Measurements from ENCODE around the gene PGBD2. TPM values are rescaled to one million over a fixed set of nuclear protein-coding genes. Genes with fewer than 3 reads are reported as not detected.

PGBD2 gene
- total and polyA plus RNA-seq, 2 of the 8 experiments (the other 6 are each of a cell fraction or from before 2014, with no cell fraction given): 4.5 to 7.7 TPM

- no peak overlapping the region for H3K56ac ChIP-seq (replicated peaks; ENCODE audit: insufficient read length, low read depth, low read length)
- peak overlapping the region; percentile 62; the same call in 1 of the 2 replicates for H3K27ac ChIP-seq (ENCODE audit: low read depth, low read length)
- H2BK15ac ChIP-seq (ENCODE audit: low read length): no peak overlapping the region; the same call in 1 of the 2 replicates
- FAIRE-seq: peak; percentile 75
- H2BK120ac ChIP-seq (replicated peaks; ENCODE audit: low read depth, low read length): no peak overlapping the region
- peak overlapping the region; percentile 75; the same call in 1 of the 2 replicates for H4K8ac ChIP-seq (ENCODE audit: extremely low read depth, insufficient read depth, low read length)
- no peaks in the 10 kb centered on the region for H3K27me3 ChIP-seq (replicated peaks in 1 of 4; ENCODE audit: control insufficient read depth in 3 of 4, extremely low read depth in 1 of 4, insufficient read depth in 3 of 4, low read length in 3 of 4)
- peak overlapping the region; percentile 44 for H4K5ac ChIP-seq (ENCODE audit: insufficient read length, low read depth, low read length)
- no peaks in the 10 kb centered on the region for H3K9me3 ChIP-seq (ENCODE audit: insufficient read depth in 2 of 2, low read depth in 1 of 2, low read length in 1 of 2)
- peaks cover 4% of the 10 kb centered on the region for H3K23me2 ChIP-seq (ENCODE audit: low read depth, low read length)
- H2AK5ac ChIP-seq (ENCODE audit: low read depth, low read length): no peak overlapping the region
- peak overlapping the region; percentile 80 to 87 for H3K4me2 ChIP-seq (ENCODE audit: insufficient read depth in 1 of 2, low read depth in 2 of 2, low read length in 2 of 2)
- no peak overlapping the region for H2BK20ac ChIP-seq (ENCODE audit: low read length)
- no peaks in the 10 kb centered on the region for H3K79me1 ChIP-seq (ENCODE audit: low read depth, low read length)
- H4K20me1 ChIP-seq (replicated peaks in 1 of 2; ENCODE audit: control insufficient read depth in 1 of 2, insufficient read depth in 2 of 2, low read length in 2 of 2): no peaks in the 10 kb centered on the region
- ChIA-PET POLR2A (ENCODE audit: partially characterized antibody) (interaction anchor here (0.6 to 4.6 kb wide), 12 partner anchors 10 to 51 kb away, joined by 3 to 46 read pairs (median 6); partner anchors contain the start of genes PGBD2, SH3BP5L, ZNF672 and ZNF692), CTCF (ENCODE audit: partially characterized antibody) (interaction anchor here (1.0 to 4.0 kb wide), 8 partner anchors 12 to 54 kb away, joined by 3 to 32 read pairs (median 5); partner anchors contain the start of genes PGBD2 and ZNF692)
- H2BK12ac ChIP-seq (ENCODE audit: low read depth, low read length): 0 out of 2 replicates have a peak overlapping the region, but pooled peaks have one; percentile 20
- H3K23ac ChIP-seq (ENCODE audit: insufficient read length): no peak overlapping the region
- H3K79me2 ChIP-seq (ENCODE audit: control insufficient read depth in 1 of 2, insufficient read depth in 2 of 2, low read length in 2 of 2): no peaks in the 10 kb centered on the region
- WGBS, 2 experiments (ENCODE audit: extremely low coverage in 1 of 2, insufficient coverage in 1 of 2, insufficient read length in 1 of 2, insufficient replicate concordance in 2 of 2, low coverage in 1 of 2, low lambda C conversion rate in 2 of 2, missing lambda C conversion rate in 1 of 2): 2% methylated on average over 41 of the region's 41 CpGs; no CpG with 5 or more reads in 1 of the 2 experiments
- peak overlapping the region; percentile 5; the same call in 1 of the 2 replicates for H2BK5ac ChIP-seq (ENCODE audit: low read depth, low read length)
- no peaks in the 10 kb centered on the region for H3K36me3 ChIP-seq (ENCODE audit: control insufficient read depth in 2 of 4, insufficient read depth in 4 of 4, low read length in 3 of 4)
- peak overlapping the region; percentile 100 for H2AFZ ChIP-seq (ENCODE audit: low read length)
- no peak overlapping the region; the same call in 1 of the 2 replicates for H3K18ac ChIP-seq (ENCODE audit: extremely low read depth, low read length)
- peak overlapping the region in 3 of 4 experiments; percentile 62 to 79 (median 79); a peak in 6 of 7 replicates for H3K9ac ChIP-seq (replicated peaks in 1 of 4; ENCODE audit: extremely low read depth in 1 of 4, low read depth in 3 of 4, low read length in 3 of 4)
- H3K4me1 ChIP-seq (replicated peaks in 1 of 4; ENCODE audit: control insufficient read depth in 3 of 4, insufficient read depth in 4 of 4, low read length in 3 of 4): peaks cover 0 to 2% (median 0%) of the 10 kb centered on the region in 4 experiments; a peak in 1 of 7 replicates
- H3K4ac ChIP-seq (replicated peaks; ENCODE audit: insufficient read length, low read depth, low read length): no peak overlapping the region
- DNase-seq (ENCODE audit: low read depth in 1 of 2, low spot score in 2 of 2): peak; percentile 93 to 100
- no peak overlapping the region for H3K14ac ChIP-seq (ENCODE audit: insufficient read length)
- peak overlapping the region; percentile 62 for H4K91ac ChIP-seq (replicated peaks; ENCODE audit: insufficient read length, low read length)
- H3K4me3 ChIP-seq (ENCODE audit: extremely low read depth in 1 of 4, insufficient read depth in 2 of 4, low read depth in 3 of 4, low read length in 4 of 4): peak overlapping the region; percentile 85 to 94 (median 90)
- TF ChIP-seq RBBP5 (IDR thresholded peaks at IDR 0.05; ENCODE audit: borderline replicate concordance, low read depth, low read length) (peak; percentile 99), JUND (IDR thresholded peaks at IDR 0.05; ENCODE audit: low read length) (no peak), RNF2 (IDR thresholded peaks at IDR 0.05; ENCODE audit: borderline replicate concordance, low read depth, low read length, missing control alignments, poor library complexity, severe bottlenecking) (no peak), BACH1 (IDR thresholded peaks at IDR 0.05; ENCODE audit: low read length) (peak; percentile 85; the same call in 1 of the 2 replicates), CBX5 (IDR thresholded peaks at IDR 0.05; ENCODE audit: low read depth, low read length) (no peak), TAF1 (IDR thresholded peaks at IDR 0.05; ENCODE audit: low read depth, low read length) (no peak), SUZ12 (IDR thresholded peaks at IDR 0.05; ENCODE audit: low read length) (no peak), POU5F1 (IDR thresholded peaks at IDR 0.05; ENCODE audit: low read depth, low read length) (no peak), HDAC6 (IDR thresholded peaks at IDR 0.05; ENCODE audit: low read depth, low read length) (no peak)
Measured at GRCh38 chr1:248873409-248873992, 32.5 kb upstream of the PGBD2 start.
